HepG2 (cell line): ENCODE results near the gene DMXL1. TPM values are rescaled to one million over a fixed set of nuclear protein-coding genes. Genes with fewer than 3 reads are reported as not detected.

Experiments used
- ARHGAP35 ChIP-seq: sonication (generic); formaldehyde crosslinking; IDR thresholded peaks from 2 replicates; pipeline ENCODE4 v1.9.0; 2022; ENCODE audit warnings: mild to moderate bottlenecking, inconsistent platforms, moderate library complexity, missing genetic modification reagents, borderline replicate concordance
- ARID2 ChIP-seq: sonication (generic); formaldehyde crosslinking; IDR thresholded peaks from 2 replicates; pipeline ENCODE4 v1.8.1; 2022; ENCODE audit warnings: mild to moderate bottlenecking, missing genetic modification reagents, borderline replicate concordance
- IRF9 ChIP-seq: sonication (generic); formaldehyde crosslinking; IDR thresholded peaks from 2 replicates; pipeline ENCODE4 v1.8.0; 2022; ENCODE audit warnings: missing genetic modification reagents, mild to moderate bottlenecking, borderline replicate concordance
- KDM2A ChIP-seq: sonication (generic); formaldehyde crosslinking; IDR thresholded peaks from 2 replicates; pipeline ENCODE4 v1.4.0; 2020; ENCODE audit warnings: low read depth, missing genetic modification reagents, borderline replicate concordance
- KDM4B ChIP-seq: sonication (generic); formaldehyde crosslinking; IDR thresholded peaks from 2 replicates; pipeline ENCODE4 v1.4.0; 2020; ENCODE audit warnings: missing genetic modification reagents
- SIX1 ChIP-seq: sonication (generic); formaldehyde crosslinking; IDR thresholded peaks from 2 replicates; pipeline ENCODE4 v1.4.0; 2020; ENCODE audit warnings: missing genetic modification reagents, borderline replicate concordance
- SP4 ChIP-seq: sonication (generic); formaldehyde crosslinking; IDR thresholded peaks from 2 replicates; pipeline ENCODE4 v1.8.1; 2023; ENCODE audit warnings: mild to moderate bottlenecking, missing genetic modification reagents
- SPEN ChIP-seq: sonication (generic); formaldehyde crosslinking; IDR thresholded peaks from 2 replicates; pipeline ENCODE4 v1.5.1; 2020; ENCODE audit warnings: low read depth, mild to moderate bottlenecking, missing genetic modification reagents
- SRSF1 ChIP-seq: fragments of 200-400 bp; formaldehyde crosslinking; optimal IDR thresholded peaks from 2 replicates; pipeline ENCODE3; 2017; ENCODE audit warnings: mild to moderate bottlenecking, low read depth, low read length, moderate library complexity
- ZEB1 ChIP-seq: IDR thresholded peaks from 2 replicates; pipeline ENCODE4 v1.6.1; 2012; ENCODE audit warnings: mild to moderate bottlenecking, low read depth, inconsistent platforms; ENCODE audit not compliant: insufficient replicate concordance
- ZNF280B ChIP-seq: sonication (generic); formaldehyde crosslinking; IDR thresholded peaks from 2 replicates; pipeline ENCODE4 v1.5.0; 2020; ENCODE audit warnings: missing genetic modification reagents, mild to moderate bottlenecking, borderline replicate concordance
- ZNF318 ChIP-seq: sonication (generic); formaldehyde crosslinking; IDR thresholded peaks from 2 replicates; pipeline ENCODE4 v1.4.0; 2020; ENCODE audit warnings: mild to moderate bottlenecking, missing genetic modification reagents
- ZNF558 ChIP-seq: sonication (generic); formaldehyde crosslinking; IDR thresholded peaks from 2 replicates; pipeline ENCODE4 v1.9.0; 2022; ENCODE audit warnings: mild to moderate bottlenecking, missing genetic modification reagents, borderline replicate concordance
- ZNF563 ChIP-seq: sonication (generic); formaldehyde crosslinking; IDR thresholded peaks from 2 replicates; pipeline ENCODE4 v1.8.0; 2022; ENCODE audit warnings: mild to moderate bottlenecking, moderate library complexity, missing genetic modification reagents
- ZNF644 ChIP-seq: IDR thresholded peaks from 2 replicates; pipeline ENCODE4 v1.6.1; 2016; ENCODE audit warnings: low read depth
- ZNF879 ChIP-seq: sonication (generic); formaldehyde crosslinking; IDR thresholded peaks from 2 replicates; pipeline ENCODE4 v1.8.1; 2023; ENCODE audit warnings: missing genetic modification reagents
- polyA plus RNA-seq, 8 experiments: library from polyadenylated mRNA; depleted of rRNA in 3 of 8; stranded (reverse) in 7 of 8; unstranded in 1 of 8; fragments of >200 nt; fragmentation: Illumina TruSeq in 4 of 8; extraction: Trizol in 4 of 8; gene quantifications; 2 replicates each; pipeline versions ENCODE4 v1.2.1 to v1.2.3, GENCODE V29; 2011 to 2016; ENCODE audit warnings: low read depth in 4 of 8, missing spikeins in 1 of 8, mixed read lengths in 1 of 8; ENCODE audit not compliant: insufficient read depth in 1 of 8
- total RNA-seq, 5 experiments: library from RNA; depleted of rRNA; stranded (reverse); fragments of >200 nt; fragmentation: Illumina TruSeq; extraction: Trizol; gene quantifications; 2 replicates each; pipeline ENCODE4 v1.2.3, GENCODE V29; 2016; ENCODE audit warnings: low read depth in 1 of 5
- TF ChIP-seq, protein P1 (sequence below): sonication (generic); formaldehyde crosslinking; IDR thresholded peaks from 2 replicates; pipeline ENCODE4 v1.4.0; 2020; ENCODE audit warnings: missing genetic modification reagents

DMXL1 gene
- total and polyA plus RNA-seq, 2 of the 13 experiments (the other 11 are each of a cell fraction or from before 2014, with no cell fraction given), result 6.9 to 18.6 TPM

DNA sequence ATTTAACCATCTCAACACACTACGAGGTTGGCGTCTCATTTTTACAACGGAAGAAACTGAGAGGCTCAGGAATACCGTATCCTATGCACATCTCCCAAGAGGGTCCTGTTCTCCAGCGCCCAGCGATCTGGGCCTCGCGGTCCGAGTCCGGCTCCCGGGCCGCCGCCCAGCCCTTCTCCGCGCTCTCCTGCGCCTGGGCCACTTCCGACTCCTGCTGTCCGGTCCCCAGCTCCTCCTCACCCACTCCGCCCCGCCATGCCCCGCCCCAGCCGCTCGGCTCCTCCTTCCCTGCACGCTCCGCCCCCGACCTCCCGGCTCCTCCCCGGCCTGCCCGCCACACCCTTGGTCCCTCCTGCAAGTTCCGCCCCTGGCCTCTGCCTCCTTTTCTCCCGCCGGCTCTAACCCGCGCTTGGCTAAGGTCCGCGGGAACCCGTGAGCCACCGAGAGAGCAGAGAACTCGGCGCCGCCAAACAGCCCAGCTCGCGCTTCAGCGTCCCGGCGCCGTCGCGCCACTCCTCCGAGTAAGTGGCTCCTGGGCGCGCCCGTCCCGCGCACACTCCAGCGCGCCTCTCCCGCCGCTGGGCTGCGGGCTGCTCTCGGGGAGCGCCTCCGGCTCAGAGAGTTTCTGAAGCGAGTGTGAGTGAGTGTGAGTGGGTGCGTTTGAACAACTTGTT lies 197.6 kb downstream of the DMXL1 start (continued):
- TF ChIP-seq SPEN (CRISPR knock-in tag) (0 out of 2 replicates have a peak, but pooled peaks have one; percentile 22), ZEB1 (peak; percentile 31), KDM4B (peak; percentile 33), KDM2A (CRISPR knock-in tag) (peak; percentile 79; the same call in 1 of the 2 replicates), ZNF318 (CRISPR knock-in tag) (no peak), ZNF558 (0 out of 2 replicates have a peak, but pooled peaks have one; percentile 73), ZNF563 (CRISPR knock-in tag) (peak; percentile 69), IRF9 (CRISPR knock-in tag) (peak; percentile 72; the same call in 1 of the 2 replicates), SIX1 (CRISPR knock-in tag) (no peak), SP4 (peak; percentile 89), SRSF1 (peak; percentile 90), ZNF280B (CRISPR knock-in tag) (peak; percentile 79; the same call in 1 of the 2 replicates), ARID2 (CRISPR knock-in tag) (peak; percentile 69; the same call in 1 of the 2 replicates), ZNF644 (CRISPR knock-in tag) (no peak), ZNF879 (CRISPR knock-in tag) (no peak), ARHGAP35 (CRISPR knock-in tag) (no peak)
- TF ChIP-seq, protein P1, sequence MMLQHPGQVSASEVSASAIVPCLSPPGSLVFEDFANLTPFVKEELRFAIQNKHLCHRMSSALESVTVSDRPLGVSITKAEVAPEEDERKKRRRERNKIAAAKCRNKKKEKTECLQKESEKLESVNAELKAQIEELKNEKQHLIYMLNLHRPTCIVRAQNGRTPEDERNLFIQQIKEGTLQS (CRISPR knock-in tag), result no peak
